GM18951 (cell line): ENCODE measurements around the gene PTGDS.

ENCODE experiments used
- POLR2A ChIP-seq: IDR thresholded peaks from 4 replicates; pipeline ENCODE4 v1.6.1; 2011; ENCODE audit warnings: mild to moderate bottlenecking; ENCODE audit not compliant: insufficient read length, insufficient read depth; ENCODE audit errors: extremely low read depth
- in situ Hi-C: fragments of 300-500 bp; cut with MboI; formaldehyde crosslinking; loops from one replicate; pipeline ENCODE4 v1.12.0; 2022; ENCODE audit warnings: low sequenced_read_pairs, mixed read lengths, inconsistent platforms; ENCODE audit not compliant: unreplicated experiment

Gene PTGDS

DNA sequence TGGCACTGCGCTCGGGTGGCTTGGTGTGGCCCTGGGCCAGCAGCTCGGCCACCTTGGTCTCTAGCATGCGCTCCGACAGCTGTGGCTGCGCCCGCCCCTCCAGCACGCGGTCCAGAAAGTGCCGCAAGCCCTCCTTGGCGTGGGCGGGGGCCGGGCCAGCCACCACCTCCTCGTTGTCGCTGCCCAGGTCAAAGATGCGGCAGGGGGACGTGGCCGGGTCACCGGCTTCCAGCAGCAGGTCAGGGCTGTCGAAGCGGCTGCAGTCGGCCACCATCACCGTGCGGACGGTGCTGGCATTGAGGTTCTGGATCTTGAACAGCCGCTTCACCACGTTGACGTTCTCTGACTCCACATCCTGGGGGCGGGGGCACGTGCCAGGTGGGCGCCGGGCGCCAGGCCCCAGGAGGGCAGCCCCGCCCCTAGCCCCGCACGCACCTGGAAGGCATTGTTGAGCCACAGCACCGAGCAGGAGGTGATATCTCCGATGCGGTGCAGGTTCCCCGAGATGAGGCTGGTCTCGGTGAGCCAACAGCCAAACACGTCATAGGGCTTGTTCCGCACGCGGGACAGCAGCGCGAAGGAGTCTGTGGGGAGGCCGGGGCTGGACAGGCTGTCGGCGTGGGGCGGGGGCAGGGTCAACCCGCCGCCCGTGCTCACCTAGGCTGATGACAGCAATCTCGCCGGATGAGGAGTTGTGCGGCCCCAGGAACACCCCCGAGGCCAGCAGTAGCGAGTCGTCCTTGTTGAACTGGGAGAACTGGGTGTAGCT is 35.0 kb upstream of the PTGDS start:
- in situ Hi-C loops: no loop called here
- no peak for TF ChIP-seq POLR2A

DNA sequence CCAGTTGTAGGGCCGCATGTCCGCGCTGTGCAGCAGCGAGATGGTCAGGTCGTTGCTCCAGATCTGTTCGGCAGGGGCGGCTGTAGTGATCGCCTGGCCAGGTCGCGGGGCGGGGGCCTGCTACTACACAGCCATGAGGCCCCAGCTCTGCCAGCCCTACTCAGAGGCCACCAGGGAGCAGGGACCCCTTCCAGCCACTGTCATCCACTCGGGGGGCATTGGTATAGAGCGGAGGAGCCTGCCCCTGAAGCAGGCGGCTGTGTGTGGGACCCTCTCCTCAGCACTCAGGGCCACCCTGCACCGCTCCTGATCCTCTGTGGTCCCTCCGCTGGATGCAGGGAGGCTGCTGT is 34.4 kb upstream of the PTGDS start:
- in situ Hi-C loops: no loop called here
- no peak for TF ChIP-seq POLR2A

DNA sequence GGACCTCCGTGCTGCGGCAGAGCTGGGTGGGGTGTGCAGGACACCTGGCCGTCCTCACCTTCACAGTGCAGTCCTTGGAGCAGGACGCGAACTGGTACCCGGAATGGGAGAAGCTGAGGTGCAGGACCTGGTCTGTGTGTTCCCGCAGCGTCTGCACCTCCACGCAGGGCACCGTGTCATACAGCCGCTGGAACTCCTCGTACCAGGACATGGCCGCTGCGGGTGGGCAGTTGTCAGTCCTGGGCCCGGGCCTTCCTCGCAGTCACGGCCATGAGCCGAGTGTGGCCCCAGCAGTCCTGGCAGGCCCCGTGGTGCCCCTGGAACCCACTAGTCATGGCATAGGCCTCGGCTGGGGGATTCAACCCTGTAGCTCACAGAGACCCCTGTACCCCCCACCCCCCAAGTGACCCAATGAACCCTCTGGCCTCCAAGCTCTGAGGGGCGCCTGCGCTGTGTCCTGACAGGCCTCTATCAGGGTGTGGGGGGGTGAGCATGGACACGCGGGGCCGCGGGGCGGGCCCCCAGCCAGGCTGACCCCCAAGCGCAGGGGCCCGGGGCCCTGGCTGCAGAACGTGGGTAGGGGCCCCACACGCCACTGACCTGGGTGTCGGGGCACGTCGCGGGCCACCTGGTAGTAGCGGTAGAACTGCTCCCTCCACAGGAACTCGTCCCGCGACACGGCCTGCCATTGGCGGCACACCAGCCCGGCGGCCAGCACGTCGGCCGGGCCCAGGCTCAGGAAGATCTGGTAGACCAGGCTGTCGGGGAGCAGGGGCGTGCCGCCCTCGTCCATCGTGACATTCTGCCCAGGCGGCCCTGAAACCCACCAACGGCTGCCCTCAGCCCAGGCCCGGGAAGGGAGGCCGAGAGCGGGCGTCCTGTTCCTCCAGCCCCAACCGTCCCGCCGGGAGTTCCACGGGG is 33.8 kb upstream of the PTGDS start:
- no peak for TF ChIP-seq POLR2A
- in situ Hi-C loops: no loop called here

DNA sequence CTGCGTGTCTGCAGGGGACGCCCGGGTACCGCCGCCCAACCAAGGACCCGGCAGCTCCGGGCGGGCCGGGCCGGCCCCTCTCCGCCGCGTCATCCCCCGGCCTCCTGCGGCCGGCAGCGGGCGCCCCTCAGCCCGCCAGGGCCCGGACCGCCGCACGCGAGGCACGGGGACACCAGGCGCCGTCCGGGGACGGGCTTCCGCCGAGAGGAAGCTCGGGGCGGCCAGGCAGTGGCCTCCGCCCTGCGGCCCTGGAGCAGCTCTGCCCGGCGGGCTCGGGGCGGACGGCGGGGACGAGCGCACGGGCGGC is 33.1 kb upstream of the PTGDS start:
- no peak for TF ChIP-seq POLR2A
- in situ Hi-C loops: no loop called here

DNA sequence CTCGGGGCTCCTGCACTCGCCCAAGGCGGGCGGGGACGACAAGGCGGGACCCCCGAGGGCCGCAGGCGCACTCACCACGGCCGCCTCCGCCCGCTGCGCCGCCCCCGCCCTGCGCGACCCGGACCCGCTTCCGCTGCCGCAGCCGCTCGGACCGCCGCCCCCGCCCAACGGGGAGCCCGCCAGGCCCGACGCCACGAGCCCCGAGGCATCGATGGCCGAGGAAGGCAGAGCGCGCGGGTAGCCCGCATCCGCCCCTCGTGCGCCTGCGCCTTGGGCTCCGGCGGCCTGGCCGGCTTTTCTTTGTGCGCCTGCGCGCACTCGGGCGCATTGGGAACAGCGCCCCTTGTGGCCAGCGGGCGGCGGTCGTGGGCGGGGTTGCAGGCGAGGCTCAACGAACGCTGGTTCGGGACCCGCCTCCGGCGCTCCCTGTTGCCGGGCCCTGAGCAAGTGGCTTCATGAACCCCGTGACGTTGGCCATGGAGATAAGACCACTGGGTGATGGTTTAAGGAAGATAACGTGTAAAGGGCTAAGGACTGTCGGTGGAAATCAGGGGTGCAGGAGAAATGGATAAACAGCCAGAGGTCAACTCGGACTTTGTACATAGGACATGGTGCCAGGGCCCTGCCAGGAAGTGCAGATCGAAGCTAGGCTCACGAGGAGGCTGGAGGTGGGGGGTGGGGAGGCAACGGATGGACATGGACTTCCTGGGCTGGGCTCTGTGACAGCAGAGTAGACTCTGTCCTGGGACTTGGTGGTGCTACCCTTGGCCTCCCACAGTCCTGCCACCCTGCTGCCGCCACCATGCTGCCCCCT is 32.6 kb upstream of the PTGDS start, which contains the start of the genes C8G and FBXW5:
C8G (plus strand) TSS at position 725 of the 814 bp plus-strand sequence; CDS start at position 803, 78 bp downstream.
FBXW5 (minus strand) TSS at position 220 of the 814 bp plus-strand sequence. CDS start 655 bp downstream, outside the sequence.
- TF ChIP-seq POLR2A: peak; percentile 84
- in situ Hi-C loops: no loop called here

- TF ChIP-seq POLR2A: no peak
- in situ Hi-C loops: no loop called here
Measured at GRCh38 chr9:136945333-136946227, 31.7 kb upstream of the PTGDS start.

DNA sequence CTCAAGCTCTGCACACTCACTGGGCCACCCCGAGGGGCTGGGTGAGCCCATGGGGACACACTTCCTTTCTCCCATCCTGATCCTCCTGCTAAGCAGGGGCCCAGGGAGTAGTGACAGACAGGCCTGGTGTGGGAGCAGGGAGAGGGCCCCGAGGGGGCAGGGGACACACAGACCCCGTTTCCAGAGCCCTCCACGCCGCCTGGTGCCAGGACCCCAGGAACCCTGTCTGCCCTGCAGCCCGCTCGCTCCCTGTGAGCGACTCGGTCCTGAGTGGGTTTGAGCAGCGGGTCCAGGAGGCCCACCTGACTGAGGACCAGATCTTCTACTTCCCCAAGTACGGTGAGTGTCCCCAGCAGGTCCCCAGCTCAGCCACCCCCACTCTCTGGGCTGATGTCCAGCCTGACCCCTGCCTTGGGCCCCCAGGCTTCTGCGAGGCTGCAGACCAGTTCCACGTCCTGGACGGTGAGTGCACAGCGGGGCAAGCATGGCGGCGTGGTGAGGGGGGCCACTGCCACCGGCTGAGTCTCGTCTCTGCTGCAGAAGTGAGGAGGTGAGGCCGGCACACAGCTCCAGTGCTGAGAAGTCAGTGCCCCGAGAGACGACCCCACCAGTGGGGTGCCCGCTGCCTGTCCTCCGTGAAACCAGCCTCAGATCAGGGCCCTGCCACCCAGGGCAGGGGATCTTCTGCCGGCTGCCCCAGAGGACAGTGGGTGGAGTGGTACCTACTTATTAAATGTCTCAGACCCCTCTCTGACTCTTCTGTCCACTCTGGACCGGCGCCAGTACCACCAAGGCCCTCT is 30.9 kb upstream of the PTGDS start:
- TF ChIP-seq POLR2A: no peak
- in situ Hi-C loops: no loop called here

DNA sequence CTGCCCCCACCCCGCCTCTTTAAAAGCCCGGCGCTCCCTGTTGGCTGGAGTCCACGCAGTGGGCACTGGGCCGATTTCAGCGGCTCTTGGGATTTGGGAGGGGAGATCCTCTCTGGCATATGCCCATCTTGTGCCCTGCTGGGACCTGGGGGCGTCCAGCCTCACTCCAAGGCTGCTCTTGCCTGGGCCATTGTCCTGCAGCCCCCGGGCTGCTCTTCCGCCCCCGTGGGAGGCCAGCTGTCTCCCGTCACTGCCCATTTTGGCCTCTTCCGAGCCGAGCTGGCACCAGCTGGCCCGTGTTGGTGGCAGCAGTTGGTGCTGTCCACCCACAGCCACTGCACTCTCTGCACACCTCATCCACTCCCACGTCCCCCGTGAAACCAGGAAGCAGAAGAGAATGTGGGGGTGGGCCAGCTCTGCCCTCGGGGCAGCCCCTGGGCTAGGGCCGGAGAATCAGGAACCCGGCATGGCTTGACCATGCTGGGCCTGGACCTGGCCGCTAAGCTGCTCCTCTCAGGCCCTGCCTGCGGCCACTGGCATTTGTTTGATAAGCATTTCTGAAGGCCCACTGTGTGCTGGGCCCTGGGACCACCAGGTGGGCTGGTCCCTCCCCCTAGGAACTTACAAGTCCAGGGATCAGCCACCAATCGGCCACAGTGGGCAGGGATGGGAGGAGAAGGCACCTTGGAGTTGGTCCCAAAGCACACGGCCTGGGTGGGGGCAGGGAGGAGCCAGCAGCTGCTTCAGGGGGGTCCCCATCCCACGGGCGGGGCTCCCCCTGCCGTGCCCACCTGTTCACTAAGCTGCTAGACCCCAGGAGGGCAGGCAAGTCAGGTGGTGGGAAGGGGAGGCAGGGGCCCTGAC is 30.0 kb upstream of the PTGDS start:
- no peak for TF ChIP-seq POLR2A
- in situ Hi-C loops: no loop called here

GRCh38 chr9:136947955-136948510 is 29.3 kb upstream of the PTGDS start:
- TF ChIP-seq POLR2A: no peak
- in situ Hi-C loops: no loop called here

DNA sequence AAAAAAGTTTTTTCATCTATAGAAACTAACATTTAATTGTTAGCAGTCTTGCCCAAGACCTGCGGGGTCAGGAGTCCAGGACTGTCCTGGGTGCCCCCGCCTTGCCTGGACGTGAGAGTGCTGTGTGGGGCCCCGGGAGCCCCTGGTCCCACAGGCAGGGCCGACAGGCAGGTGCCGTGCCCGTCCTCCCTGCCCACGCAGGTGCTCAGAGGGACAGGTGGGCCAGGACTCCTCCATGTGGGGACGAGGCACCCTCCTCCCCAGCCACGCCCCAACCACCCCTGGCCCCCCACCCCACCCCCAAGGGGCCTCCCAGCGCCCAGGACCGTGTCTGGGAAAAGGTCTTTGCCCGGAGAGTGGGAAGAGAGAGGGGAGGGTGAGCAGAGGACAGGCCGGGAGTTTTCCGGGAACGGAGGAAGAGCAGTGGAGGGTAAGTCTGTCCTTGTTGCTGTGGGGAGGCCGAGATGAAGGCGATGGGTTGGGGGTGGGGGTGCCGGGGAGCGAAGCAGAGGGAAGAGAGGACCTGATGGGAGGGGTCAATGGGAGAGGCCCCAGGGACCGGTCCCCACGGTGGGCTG is 28.0 kb upstream of the PTGDS start:
- TF ChIP-seq POLR2A: no peak
- in situ Hi-C loops: no loop called here
